ENCODE data around the gene NLE1.

DNA sequence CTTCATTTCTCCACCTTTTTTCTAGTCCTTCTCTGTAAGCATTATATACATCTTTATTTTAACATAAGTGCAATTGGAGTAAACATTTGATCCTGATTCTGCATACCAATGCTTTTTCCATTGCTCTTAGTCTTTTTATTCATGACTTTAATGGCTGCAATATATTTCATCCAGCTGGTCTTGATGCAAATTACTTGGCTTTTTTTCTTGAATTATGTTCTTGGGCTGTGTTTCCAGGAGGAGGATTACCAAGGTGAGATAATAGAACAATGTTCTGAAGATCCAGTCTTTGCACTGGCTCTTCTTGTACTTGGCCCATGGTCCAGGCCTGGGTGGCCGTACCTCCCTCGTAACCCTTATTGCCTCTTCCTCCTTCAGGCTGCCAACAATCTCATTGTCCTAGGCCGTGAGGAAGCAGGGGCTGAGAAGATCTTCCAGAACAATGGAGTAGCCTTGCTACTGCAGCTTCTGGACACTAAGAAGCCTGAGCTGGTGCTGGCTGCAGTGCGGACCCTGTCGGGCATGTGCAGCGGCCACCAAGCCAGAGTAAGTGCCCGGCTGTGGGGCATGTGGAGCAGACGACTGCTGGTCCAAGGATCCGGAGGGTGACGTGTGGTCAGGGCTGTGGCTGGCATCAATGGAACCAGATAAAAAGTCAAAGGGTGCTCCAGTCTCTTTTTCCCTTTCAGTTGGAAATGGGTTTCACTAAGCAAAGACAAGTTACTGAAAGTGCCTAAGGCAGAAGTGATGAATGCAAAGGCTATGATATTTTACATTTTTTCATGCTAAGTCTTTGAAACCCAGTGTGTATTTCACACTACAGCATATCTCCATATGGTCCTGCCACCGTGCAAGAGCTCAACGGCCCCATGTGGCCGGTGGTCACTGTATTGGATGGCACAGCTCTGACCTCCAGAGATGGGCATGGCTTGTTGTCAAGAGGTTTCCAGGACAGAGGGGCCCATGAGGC, 12.4 kb upstream of the NLE1 start:
- TF ChIP-seq CTCF (IDR thresholded peaks at IDR 0.05) = no peak
- no peak for TF ChIP-seq POLR2A (IDR thresholded peaks at IDR 0.05)

All from right lobe of liver (tissue), 4 donors.